ENCODE measurements around the gene KCTD1.

Gene KCTD1

DNA sequence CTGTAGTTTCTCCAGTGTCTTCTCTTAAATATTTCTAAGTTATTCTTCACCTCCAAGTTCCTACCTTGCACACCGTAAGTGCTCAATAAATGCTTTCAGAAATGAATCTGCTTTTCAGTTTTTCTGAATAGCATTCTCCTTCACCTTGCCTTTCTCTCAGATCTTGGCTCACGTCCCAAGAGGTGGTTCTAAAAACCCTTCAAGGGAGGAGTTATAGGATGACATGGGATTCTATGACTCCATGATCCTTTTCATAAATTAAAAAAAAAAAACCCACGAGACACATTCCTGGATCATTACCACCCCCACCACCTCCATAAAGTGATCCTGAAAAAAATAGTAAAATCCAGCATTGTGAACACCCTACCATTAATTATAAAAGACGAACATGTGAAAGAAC is 11.7 kb downstream of the KCTD1 start:
- H3K4me3 ChIP-seq (ENCODE audit: low read length), result no peak overlapping the region
- H3K9me3 ChIP-seq (ENCODE audit: control insufficient read depth, insufficient read depth, low read length), result no peaks in the 10 kb centered on the region
- no peaks in the 10 kb centered on the region for H3K27me3 ChIP-seq (ENCODE audit: control insufficient read depth, insufficient read depth, low read length)
- H3K4me1 ChIP-seq (ENCODE audit: control insufficient read depth, insufficient read depth, low read length), result no peaks in the 10 kb centered on the region
- no peak overlapping the region for H3K27ac ChIP-seq (ENCODE audit: low read length)
- no CpG with 5 or more reads among the region's 4 CpGs for WGBS (ENCODE audit: insufficient coverage, insufficient read length)
- no peak for DNase-seq (ENCODE audit: low read depth, low spot score)
- no peaks in the 10 kb centered on the region for H3K36me3 ChIP-seq (ENCODE audit: control insufficient read depth, insufficient read depth, low read length)

DNA sequence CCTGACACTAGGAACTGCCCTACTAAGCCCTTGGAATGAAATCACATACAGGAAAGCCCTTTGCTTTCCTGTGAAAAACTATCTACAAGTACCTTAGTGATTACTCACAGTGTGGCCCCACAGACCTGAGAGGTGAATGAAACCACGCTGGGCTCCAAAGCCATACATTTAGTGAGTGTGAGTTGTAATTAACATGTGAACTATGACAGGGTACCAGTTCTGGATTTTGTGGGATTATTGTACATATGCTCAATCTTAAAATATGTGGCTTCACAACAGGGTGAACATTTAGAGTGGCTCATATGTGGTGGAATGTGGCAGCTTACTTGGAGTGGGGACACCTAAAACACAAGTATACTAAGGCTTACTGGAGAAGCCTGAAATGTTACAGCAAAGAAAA is 12.3 kb downstream of the KCTD1 start:
- no peak for DNase-seq (ENCODE audit: low read depth, low spot score)
- H3K4me3 ChIP-seq (ENCODE audit: low read length), result no peak overlapping the region
- H3K27me3 ChIP-seq (ENCODE audit: control insufficient read depth, insufficient read depth, low read length), result no peaks in the 10 kb centered on the region
- H3K9me3 ChIP-seq (ENCODE audit: control insufficient read depth, insufficient read depth, low read length), result no peaks in the 10 kb centered on the region
- no peaks in the 10 kb centered on the region for H3K4me1 ChIP-seq (ENCODE audit: control insufficient read depth, insufficient read depth, low read length)
- H3K36me3 ChIP-seq (ENCODE audit: control insufficient read depth, insufficient read depth, low read length), result no peaks in the 10 kb centered on the region
- WGBS (ENCODE audit: insufficient coverage, insufficient read length), result no CpG with 5 or more reads among the region's 1 CpG
- H3K27ac ChIP-seq (ENCODE audit: low read length), result no peak overlapping the region

DNA sequence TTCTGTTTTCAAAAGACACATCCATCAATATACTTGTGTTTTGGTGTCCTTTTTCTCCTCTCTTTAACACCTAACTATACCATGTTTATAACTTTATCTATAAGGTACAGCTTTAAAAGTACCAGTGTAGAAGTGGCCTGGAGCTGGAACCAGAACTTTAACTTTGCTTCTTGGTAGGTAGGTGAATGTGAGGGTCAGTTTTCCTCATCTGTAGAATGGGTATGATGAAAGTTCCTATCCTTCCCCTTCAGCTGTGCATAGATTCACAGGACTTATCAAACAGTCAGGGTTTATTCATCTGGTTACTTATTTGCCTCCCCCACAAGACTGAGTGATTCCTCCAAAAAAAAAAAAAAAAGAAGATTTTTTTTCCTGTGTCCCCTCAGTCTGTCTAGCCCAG is 12.7 kb downstream of the KCTD1 start:
- H3K27me3 ChIP-seq (ENCODE audit: control insufficient read depth, insufficient read depth, low read length), result no peaks in the 10 kb centered on the region
- H3K9me3 ChIP-seq (ENCODE audit: control insufficient read depth, insufficient read depth, low read length), result no peaks in the 10 kb centered on the region
- DNase-seq (ENCODE audit: low read depth, low spot score), result no peak
- H3K4me3 ChIP-seq (ENCODE audit: low read length), result no peak overlapping the region
- H3K4me1 ChIP-seq (ENCODE audit: control insufficient read depth, insufficient read depth, low read length), result no peaks in the 10 kb centered on the region
- H3K27ac ChIP-seq (ENCODE audit: low read length), result no peak overlapping the region
- no peaks in the 10 kb centered on the region for H3K36me3 ChIP-seq (ENCODE audit: control insufficient read depth, insufficient read depth, low read length)

DNA sequence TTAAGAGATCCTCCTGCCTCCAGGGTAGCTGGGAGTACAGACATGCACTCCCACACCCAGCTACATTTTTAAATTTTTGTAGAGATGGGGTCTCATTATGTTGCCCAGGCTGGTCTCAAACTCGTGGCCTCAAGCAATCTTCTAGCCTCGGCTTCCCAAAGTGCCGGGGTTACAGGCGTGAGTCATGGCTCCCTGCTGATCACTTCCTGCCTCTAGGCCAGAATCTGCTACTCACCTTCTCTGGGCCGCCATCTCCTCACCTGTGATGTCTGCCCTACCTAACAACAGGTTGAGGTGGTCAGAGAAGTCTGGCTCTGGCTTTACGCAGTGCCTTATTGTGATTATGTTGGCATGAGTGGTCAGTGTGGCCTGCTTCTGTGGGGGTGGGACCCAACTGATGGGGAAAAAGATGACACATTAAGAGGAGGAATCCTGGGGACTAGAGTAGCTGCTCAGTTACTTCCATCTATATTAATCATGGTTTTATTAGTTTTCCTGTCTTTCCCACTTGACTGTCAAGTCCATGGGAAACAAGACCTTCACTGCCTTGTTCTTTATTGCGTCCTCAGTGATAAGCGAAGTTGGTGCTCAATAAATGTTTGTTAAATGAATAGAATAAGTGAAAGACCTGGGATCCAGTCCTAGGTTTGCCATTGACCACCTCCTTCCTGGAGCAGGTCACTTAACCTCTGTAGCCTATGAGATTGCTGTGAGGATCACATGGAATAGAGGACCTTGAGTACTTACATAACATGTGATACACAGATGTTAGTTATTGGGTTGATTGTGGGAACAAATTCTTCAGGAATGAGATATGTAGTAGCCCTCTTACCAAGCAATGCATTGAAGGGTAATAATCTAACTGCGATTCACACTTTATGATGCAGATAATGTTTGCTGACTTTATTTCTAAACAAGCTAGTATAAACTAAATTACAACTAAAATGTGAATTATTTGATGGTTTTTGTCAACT is 15.7 kb downstream of the KCTD1 start:
- Histone ChIP-seq H3K36me3 (ENCODE audit: control insufficient read depth, insufficient read depth, low read length) (no peaks in the 10 kb centered on the region), H3K27me3 (ENCODE audit: control insufficient read depth, insufficient read depth, low read length) (no peaks in the 10 kb centered on the region), H3K4me3 (ENCODE audit: low read length) (no peak overlapping the region), H3K27ac (ENCODE audit: low read length) (no peak overlapping the region), H3K4me1 (ENCODE audit: control insufficient read depth, insufficient read depth, low read length) (no peaks in the 10 kb centered on the region), H3K9me3 (ENCODE audit: control insufficient read depth, insufficient read depth, low read length) (no peaks in the 10 kb centered on the region)
- no peak for DNase-seq (ENCODE audit: low read depth, low spot score)
- WGBS (ENCODE audit: insufficient coverage, insufficient read length), result no CpG with 5 or more reads among the region's 9 CpGs

GRCh38 chr18:26531605-26532298 is 16.6 kb downstream of the KCTD1 start:
- Histone ChIP-seq H3K36me3 (ENCODE audit: control insufficient read depth, insufficient read depth, low read length) (no peaks in the 10 kb centered on the region), H3K9me3 (ENCODE audit: control insufficient read depth, insufficient read depth, low read length) (no peaks in the 10 kb centered on the region), H3K4me3 (ENCODE audit: low read length) (no peak overlapping the region), H3K27me3 (ENCODE audit: control insufficient read depth, insufficient read depth, low read length) (no peaks in the 10 kb centered on the region), H3K4me1 (ENCODE audit: control insufficient read depth, insufficient read depth, low read length) (peaks cover 2% of the 10 kb centered on the region), H3K27ac (ENCODE audit: low read length) (no peak overlapping the region)
- DNase-seq (ENCODE audit: low read depth, low spot score), result no peak
- WGBS (ENCODE audit: insufficient coverage, insufficient read length), result no CpG with 5 or more reads among the region's 4 CpGs

DNA sequence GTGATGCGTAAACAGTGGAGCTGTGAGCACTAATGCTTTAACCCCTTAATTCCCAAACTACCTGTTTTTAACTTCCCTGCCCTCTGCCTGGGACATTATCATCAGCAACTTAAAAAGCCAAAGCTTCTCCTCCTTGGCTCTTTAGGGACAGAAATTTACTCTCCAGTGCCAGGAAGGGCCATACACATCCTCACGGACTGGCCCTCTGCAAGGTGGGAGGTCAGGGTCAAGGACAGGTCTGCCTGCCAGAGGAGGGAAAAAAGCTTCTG is 21.5 kb downstream of the KCTD1 start:
- peaks cover 11% of the 10 kb centered on the region for H3K4me1 ChIP-seq (ENCODE audit: control insufficient read depth, insufficient read depth, low read length)
- no peaks in the 10 kb centered on the region for H3K9me3 ChIP-seq (ENCODE audit: control insufficient read depth, insufficient read depth, low read length)
- H3K27me3 ChIP-seq (ENCODE audit: control insufficient read depth, insufficient read depth, low read length), result 0 out of 2 replicates have a peak, but pooled peaks cover 2% of the 10 kb centered on the region
- no peaks in the 10 kb centered on the region for H3K36me3 ChIP-seq (ENCODE audit: control insufficient read depth, insufficient read depth, low read length)
- DNase-seq (ENCODE audit: low read depth, low spot score), result no peak
- no peak overlapping the region for H3K27ac ChIP-seq (ENCODE audit: low read length)
- WGBS (ENCODE audit: insufficient coverage, insufficient read length), result no CpG with 5 or more reads among the region's 2 CpGs
- no peak overlapping the region for H3K4me3 ChIP-seq (ENCODE audit: low read length)

DNA sequence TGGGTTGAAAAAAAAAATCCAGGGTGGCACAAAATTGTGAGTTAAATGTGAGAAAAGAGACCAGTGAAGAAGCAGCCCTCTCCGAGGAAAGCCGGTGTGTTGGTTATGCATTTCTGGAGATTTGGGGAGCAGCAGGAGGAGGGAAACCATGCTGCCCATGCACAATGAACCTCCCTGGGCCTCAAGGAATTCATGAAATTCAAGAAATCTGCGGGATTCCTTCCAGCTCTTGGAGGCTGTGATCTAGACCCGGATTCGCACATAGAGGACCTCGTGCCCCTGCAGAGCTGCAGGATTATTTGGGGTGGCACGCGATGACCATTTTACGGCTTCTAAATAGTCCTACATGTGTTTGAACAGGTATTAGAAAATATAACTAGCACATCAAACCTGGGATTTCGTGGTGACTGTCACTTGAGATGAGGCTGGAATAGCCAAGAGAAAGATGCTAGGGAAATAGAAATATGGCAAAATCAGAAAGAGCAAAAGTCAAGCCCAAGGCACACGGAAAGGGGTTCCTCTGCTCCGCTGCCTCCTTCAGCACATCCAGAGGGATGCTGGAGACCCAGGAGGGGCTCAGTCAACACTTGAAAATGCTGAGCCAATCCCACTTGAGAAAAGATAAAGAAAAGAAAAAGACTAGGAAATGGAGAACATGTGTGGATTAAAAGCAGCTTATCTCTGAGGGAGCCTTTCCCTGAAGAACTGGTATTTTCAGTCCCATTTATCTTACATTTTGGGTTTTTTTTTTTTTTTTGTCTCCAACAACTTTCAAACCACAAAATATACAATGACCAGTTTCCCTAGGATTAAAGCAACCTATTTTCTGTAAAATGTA is 22.0 kb downstream of the KCTD1 start:
- Histone ChIP-seq H3K9me3 (ENCODE audit: control insufficient read depth, insufficient read depth, low read length) (no peaks in the 10 kb centered on the region), H3K27ac (ENCODE audit: low read length) (no peak overlapping the region), H3K36me3 (ENCODE audit: control insufficient read depth, insufficient read depth, low read length) (no peaks in the 10 kb centered on the region), H3K4me1 (ENCODE audit: control insufficient read depth, insufficient read depth, low read length) (peaks cover 11% of the 10 kb centered on the region), H3K27me3 (ENCODE audit: control insufficient read depth, insufficient read depth, low read length) (0 out of 2 replicates have a peak, but pooled peaks cover 2% of the 10 kb centered on the region), H3K4me3 (ENCODE audit: low read length) (no peak overlapping the region)
- DNase-seq (ENCODE audit: low read depth, low spot score), result no peak
- no CpG with 5 or more reads among the region's 12 CpGs for WGBS (ENCODE audit: insufficient coverage, insufficient read length)

- no CpG with 5 or more reads among the region's 4 CpGs for WGBS (ENCODE audit: insufficient coverage, insufficient read length)
- DNase-seq (ENCODE audit: low read depth, low spot score), result no peak
- H3K9me3 ChIP-seq (ENCODE audit: control insufficient read depth, insufficient read depth, low read length), result no peaks in the 10 kb centered on the region
Observed at GRCh38 chr18:26524504-26525351, 23.6 kb downstream of the KCTD1 start.

DNA sequence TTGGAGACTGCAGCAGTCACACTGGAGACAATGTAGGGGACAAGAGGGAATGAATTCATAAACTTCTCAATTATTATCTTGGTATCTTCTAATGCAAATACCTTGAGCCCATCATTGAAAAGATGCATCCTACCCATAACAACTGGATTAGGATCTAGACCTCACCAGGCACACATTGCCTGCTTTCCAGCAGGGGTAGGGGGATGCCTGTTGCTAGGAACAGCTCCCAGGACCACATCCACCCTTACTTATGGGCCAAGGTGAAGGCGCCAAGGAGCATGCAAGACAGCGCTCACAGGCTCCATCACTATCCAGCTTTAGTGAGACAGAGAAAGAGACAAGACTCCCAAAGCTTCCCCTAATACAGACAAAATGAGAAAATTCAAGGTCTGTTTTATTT is 24.4 kb downstream of the KCTD1 start:
- Histone ChIP-seq H3K4me3 (ENCODE audit: low read length) (no peak overlapping the region), H3K9me3 (ENCODE audit: control insufficient read depth, insufficient read depth, low read length) (no peaks in the 10 kb centered on the region), H3K36me3 (ENCODE audit: control insufficient read depth, insufficient read depth, low read length) (no peaks in the 10 kb centered on the region), H3K27me3 (ENCODE audit: control insufficient read depth, insufficient read depth, low read length) (0 out of 2 replicates have a peak, but pooled peaks cover 2% of the 10 kb centered on the region), H3K4me1 (ENCODE audit: control insufficient read depth, insufficient read depth, low read length) (peaks cover 11% of the 10 kb centered on the region), H3K27ac (ENCODE audit: low read length) (no peak overlapping the region)
- no peak for DNase-seq (ENCODE audit: low read depth, low spot score)
- WGBS (ENCODE audit: insufficient coverage, insufficient read length), result no CpG with 5 or more reads among the region's 2 CpGs

More at GRCh38 chr18:26524504-26525351, 23.6 kb downstream of the KCTD1 start:
- H3K36me3 ChIP-seq (ENCODE audit: control insufficient read depth, insufficient read depth, low read length), result no peaks in the 10 kb centered on the region
- no peak overlapping the region for H3K4me3 ChIP-seq (ENCODE audit: low read length)
- H3K4me1 ChIP-seq (ENCODE audit: control insufficient read depth, insufficient read depth, low read length), result peaks cover 11% of the 10 kb centered on the region
- H3K27ac ChIP-seq (ENCODE audit: low read length), result no peak overlapping the region
- H3K27me3 ChIP-seq (ENCODE audit: control insufficient read depth, insufficient read depth, low read length), result 0 out of 2 replicates have a peak, but pooled peaks cover 2% of the 10 kb centered on the region
